GM12875 (cell line): ENCODE measurements around the gene PLA2G4F.

ENCODE experiments used
- H3K4me3 ChIP-seq: one replicate; pipeline ENCODE4 v1.5.1; 2011; ENCODE audit warnings: low read depth, low read length, control low read depth
- TF ChIP-seq, protein P1 (sequence below): IDR thresholded peaks from 2 replicates; pipeline ENCODE4 v1.5.1; 2011; ENCODE audit warnings: low read depth, mild to moderate bottlenecking, control low read depth, inconsistent platforms, low read length, moderate library complexity, borderline replicate concordance; ENCODE audit not compliant: insufficient read depth

PLA2G4F gene

GRCh38 chr15:42158941-42159340 lies 2.5 kb upstream of the PLA2G4F start:
- H3K4me3 ChIP-seq = no peak overlapping the region
- TF ChIP-seq, protein P1, sequence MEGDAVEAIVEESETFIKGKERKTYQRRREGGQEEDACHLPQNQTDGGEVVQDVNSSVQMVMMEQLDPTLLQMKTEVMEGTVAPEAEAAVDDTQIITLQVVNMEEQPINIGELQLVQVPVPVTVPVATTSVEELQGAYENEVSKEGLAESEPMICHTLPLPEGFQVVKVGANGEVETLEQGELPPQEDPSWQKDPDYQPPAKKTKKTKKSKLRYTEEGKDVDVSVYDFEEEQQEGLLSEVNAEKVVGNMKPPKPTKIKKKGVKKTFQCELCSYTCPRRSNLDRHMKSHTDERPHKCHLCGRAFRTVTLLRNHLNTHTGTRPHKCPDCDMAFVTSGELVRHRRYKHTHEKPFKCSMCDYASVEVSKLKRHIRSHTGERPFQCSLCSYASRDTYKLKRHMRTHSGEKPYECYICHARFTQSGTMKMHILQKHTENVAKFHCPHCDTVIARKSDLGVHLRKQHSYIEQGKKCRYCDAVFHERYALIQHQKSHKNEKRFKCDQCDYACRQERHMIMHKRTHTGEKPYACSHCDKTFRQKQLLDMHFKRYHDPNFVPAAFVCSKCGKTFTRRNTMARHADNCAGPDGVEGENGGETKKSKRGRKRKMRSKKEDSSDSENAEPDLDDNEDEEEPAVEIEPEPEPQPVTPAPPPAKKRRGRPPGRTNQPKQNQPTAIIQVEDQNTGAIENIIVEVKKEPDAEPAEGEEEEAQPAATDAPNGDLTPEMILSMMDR = no peak

- no peak overlapping the region for H3K4me3 ChIP-seq
- TF ChIP-seq, protein P1 = no peak
Observed at GRCh38 chr15:42157981-42158765, 1.7 kb upstream of the PLA2G4F start.

- H3K4me3 ChIP-seq = no peak overlapping the region
- TF ChIP-seq, protein P1 = no peak
Observed at GRCh38 chr15:42157381-42157780, 945 bp upstream of the PLA2G4F start.

- no peak overlapping the region for H3K4me3 ChIP-seq
- TF ChIP-seq, protein P1 = no peak
Observed at GRCh38 chr15:42155546-42156242, 742 bp downstream of the PLA2G4F start.

- TF ChIP-seq, protein P1 = no peak
- no peak overlapping the region for H3K4me3 ChIP-seq
Observed at GRCh38 chr15:42154956-42155355, 1.5 kb downstream of the PLA2G4F start.

GRCh38 chr15:42154212-42154941 lies 2.1 kb downstream of the PLA2G4F start:
- TF ChIP-seq, protein P1 = no peak
- H3K4me3 ChIP-seq = no peak overlapping the region

DNA sequence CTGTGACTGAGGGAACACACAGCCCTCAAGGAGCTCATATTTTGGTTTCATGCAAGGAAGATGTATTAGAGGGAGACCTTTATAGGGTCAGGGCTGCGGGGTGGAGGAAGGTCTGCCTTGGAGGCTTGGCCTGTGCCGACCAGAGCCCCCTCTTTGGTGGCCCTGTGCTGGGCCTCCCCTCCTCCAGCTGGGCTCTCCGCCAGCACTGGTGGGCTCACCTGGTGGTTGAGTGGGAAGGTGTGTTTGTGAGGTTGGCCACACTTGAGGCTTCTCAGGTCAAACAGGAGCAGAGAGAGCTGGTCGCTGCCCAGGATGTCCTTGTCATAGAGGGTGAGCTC lies 2.6 kb downstream of the PLA2G4F start:
- TF ChIP-seq, protein P1 = no peak
- no peak overlapping the region for H3K4me3 ChIP-seq
